Measurements from ENCODE around the gene GNG7.
"Not testable (repeated sequence)": the region's sequence is repeated elsewhere in the genome, so short reads cannot be mapped to it uniquely, and the experiment has no call there.

GNG7 gene

DNA sequence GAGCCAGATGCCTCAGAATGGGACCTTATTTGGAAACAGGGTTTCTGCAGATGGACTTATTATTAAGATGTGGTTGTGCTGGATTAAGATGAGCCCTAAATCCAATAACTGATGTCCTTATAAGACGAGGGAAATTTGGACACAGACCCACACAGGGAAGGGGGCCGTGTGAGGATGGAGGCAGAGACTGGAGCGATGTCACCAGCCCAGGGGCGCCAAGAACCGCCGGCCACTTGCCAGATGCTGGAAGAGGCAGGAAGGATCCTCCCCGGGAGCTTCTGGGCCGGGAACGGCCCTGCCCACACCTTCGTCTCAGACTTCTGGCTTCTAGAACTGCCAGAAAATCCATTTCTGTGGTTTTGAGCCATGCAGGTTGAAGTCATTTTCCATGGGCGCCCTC lies 26.6 kb downstream of the GNG7 start:
- DNase-seq (ENCODE audit: low read depth): no peak

DNA sequence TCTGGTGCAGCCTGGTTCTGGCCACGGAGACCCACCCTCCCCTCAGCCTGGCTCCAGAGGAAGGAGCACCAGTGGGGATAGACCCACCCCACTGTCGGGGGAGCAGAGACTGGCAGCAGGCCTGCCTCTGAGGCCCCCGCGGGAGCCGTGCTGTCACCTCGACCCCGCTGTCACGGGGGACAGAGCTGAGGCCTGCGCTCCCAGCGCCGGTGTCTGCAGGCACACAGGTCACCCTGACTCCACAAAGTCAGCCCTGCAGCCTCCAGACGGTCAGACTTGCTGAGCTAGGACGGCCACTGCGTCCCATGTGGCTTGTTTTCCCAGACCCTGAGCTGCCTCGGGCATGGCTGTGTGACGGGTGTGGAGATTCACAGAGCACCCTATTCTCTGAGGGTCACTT lies 32.3 kb downstream of the GNG7 start:
- DNase-seq (ENCODE audit: low read depth): no peak

DNA sequence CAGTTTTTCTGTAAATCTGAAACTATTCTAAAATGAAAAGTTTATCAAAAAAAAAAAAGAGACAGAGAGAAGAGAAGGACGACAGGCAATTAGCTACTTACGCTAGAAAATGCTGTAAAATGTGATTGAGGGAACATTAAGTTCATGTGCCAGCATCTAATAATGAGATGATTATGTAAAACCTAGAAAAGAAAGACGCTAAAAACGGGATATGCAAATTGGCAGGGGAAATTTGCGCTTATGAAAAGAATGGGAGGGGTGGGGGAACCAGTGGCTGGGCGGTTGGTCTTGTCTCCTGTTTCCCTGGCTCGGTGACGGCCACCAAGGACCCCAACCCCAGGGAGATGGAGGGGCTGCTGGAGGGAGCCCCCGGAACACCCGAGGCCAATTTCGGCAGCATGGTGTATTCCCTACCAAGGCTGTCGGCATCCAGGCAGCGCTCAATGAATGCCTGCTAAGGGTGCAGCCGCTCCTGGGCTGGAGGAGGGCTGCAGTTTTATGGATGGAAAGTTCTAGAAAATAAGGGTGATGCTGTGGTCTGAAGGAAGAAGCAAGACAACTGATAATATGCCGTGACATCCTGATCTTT lies 34.2 kb downstream of the GNG7 start:
- DNase-seq (ENCODE audit: low read depth): no peak

DNA sequence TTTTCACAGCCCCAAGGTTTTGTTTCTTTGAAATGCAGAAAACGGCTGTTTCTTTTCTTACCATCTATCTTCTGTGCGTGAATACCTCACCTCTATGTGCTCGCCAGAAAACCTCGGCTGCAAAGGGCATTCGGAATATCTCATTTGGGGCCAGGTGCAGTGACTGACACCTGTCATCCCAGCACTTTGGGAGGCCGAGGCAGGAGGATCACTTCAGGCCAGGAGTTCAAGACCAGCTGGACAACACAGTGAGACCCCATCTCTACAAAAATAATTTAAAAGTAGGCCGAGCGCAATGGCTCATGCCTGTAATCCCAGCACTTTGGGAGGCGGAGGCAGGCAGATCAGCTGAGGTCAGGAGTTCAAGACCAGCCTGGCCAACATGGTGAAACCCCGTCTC lies 35.1 kb downstream of the GNG7 start:
- DNase-seq (ENCODE audit: low read depth): not testable (repeated sequence)

DNA sequence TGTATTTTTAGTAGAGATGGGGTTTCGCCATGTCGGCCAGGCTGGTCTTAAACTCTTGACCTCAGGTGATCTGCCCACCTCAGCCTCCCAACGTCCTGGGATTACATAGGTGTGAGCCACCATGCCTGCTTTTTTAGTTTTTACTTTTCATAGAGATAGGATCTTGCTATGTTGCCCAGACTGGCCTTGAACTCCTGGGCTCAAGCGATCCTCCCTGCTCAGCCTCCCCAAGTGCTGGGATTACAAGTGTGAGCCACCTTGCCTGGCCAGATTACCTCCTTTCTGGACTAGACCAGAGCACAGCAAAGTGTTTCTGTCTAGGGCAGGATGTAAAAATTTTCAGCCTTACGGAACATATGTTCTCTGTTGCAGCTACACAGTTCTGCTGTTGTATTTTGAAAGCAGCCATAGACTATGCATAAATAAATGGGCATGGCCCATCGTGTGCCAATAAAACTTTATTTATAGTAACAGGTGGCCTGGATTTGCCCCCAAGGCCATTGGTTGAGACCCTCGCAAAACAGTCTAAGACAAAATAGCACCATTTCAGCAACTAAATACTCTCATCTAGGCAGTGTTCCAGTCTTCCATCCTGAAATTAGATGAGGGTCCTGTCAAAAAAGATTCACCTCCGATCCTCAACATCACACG lies 36.0 kb downstream of the GNG7 start:
- no peak for DNase-seq (ENCODE audit: low read depth)

DNA sequence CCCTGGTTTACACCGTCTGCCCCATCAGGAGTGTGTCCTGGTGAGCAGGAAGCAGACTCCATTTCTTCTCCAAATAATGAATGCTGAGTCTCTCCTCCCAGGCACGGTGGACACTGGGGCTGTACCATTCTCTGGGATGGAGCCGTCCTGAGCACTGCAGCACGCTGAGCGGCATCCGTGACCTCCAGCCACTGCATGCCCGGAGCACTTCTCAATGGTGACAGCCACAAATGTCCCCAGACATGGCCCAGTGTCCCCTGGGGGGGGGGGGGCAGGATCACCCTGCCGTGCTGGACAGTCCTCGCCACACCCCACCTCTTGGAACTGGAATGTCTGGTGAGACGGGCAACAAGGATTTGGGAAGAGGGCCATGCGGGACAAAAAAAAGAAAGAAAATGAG lies 37.4 kb downstream of the GNG7 start:
- DNase-seq (ENCODE audit: low read depth): no peak

DNA sequence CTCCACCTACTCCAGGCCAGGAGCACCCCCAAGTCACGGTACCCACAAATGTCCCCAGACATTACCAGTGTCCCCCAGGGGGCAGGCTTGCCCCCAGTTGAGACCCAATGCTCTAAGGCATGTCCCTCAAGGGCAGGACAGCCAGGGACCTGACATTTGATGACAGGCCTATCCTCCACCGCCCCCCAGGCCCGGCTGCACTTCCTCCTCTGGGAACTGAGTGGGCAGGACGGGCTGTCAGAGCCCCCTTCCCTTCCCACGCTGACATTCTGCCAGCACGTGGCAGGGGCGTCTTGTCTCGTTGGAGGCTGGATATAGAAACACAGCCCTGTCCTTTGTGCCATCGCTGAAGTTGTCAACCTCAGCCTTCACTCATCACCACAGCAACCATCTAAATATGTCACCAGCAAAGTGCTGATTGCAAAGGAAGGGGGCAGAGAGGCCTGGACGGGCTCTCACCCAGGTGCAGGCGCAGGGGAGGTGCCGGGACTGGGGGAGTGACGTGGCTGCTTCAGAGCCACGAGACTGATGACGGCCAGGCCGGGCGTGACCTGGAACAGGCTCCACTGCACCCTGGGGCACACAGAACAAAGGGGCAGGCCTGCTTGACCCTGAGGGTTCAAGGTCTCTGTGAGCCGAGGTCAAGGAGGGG lies 38.4 kb downstream of the GNG7 start:
- DNase-seq (ENCODE audit: low read depth): no peak

DNA sequence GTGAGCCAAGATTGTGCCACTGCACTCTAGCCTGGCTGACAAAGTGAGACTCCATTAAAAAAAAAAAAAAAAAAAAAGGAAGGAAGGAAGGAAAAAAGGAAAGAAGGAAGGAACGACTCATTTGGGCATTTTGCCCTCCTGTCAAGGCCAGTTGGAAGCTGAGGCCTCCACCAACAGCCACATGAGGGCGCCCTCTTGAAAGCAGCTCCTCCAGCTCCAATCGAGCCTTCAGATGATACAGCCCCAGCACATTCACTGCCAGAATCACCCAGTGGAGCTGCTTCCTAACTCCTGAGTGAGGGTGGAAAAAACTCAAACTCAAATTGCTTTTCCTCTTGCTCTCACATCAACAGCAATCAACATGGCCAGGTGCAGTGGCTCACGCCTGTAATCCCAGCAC lies 40.9 kb downstream of the GNG7 start:
- DNase-seq (ENCODE audit: low read depth): no peak

DNA sequence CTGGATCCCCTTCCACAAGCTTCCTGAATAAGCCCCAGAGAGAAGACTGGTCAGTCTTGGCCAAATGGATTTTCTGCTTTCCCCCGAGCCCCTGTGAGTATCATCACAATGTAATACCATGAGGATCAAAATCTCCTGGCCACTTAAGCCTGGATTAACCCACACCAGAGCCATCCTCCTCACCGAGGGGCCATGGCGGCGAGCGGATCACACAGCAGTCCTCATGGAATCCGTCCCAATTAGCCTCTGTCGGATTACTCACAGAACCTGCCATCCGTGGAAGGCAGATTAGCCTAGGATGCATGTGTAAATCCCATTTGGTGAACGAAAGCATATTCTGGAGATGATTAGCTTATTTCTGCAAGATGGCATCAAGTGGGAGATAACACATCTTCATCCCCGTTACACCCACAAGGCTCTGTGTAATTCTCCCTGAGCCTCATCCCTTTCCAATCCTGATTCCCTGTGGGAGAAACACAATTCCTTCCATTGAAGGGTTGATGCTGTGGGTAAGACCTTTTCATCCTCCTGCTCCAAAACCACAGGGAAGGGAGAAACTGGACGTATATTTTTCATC lies 42.5 kb downstream of the GNG7 start:
- no peak for DNase-seq (ENCODE audit: low read depth)

DNA sequence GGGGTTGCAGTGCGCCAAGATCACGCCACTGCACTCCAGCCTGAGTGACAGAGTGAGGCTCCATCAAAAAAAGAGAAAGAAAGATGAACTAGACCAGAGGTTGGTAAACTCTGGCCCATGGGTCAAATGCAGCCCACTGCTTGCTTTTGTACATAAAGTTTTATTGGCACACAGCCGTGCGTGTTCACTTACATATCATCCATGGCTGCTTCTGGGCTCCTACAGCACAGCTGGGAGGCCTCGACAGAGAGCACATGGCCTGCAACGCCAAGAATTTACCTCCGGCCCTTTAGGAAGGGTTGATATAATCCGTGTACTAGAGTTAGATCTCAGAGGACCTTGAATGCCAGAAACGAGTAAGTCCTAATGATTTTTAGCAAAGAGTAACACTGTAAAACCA lies 46.0 kb downstream of the GNG7 start:
- DNase-seq (ENCODE audit: low read depth): no peak

DNA sequence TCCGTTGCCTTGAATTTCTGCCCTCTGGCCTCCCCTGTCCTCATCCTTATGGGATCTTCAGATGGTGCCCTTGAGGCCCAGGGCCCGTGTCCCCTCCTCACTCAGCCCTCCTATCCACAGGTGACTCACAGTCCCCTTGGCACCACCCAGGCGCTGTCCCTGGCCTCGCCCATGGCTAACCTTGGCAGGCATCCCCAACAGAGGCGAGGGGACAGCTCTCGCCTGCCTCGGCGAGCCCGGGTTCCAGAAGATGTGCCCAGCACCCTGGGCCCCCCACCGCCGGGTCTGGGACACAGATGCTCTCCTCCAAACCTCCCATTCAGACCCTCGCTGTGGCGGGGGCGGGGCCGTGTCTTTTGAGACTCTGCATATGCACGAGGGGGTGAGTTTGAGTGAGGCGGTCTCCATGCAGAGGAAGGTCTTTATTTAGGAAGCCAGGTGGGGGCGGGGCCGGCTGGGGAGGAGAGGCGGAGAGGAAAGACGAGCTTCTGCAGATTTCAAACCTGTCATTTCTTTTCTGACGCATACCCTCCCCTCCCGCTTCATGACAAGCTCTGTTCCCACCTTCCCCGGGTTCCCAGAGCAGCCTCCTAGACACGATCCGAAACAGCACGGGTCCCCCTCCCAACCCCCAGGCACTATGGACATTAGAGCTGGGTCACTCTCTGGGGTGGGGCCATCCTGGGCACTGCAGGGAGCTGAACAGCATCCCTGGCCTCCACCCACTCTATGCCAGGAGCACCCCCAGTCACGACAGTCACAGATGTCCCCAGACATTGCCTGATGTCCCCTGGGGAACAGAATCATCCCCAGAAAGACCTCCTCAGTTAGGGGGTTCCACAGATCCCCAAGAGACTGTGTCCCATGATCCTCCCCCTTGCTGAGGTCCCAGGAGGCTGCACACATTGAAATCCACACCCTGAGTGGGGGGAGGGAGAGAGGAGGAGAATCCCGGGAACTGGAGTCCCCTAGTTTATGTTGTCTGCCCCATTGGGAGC lies 48.5 kb downstream of the GNG7 start:
- no peak for DNase-seq (ENCODE audit: low read depth)

DNA sequence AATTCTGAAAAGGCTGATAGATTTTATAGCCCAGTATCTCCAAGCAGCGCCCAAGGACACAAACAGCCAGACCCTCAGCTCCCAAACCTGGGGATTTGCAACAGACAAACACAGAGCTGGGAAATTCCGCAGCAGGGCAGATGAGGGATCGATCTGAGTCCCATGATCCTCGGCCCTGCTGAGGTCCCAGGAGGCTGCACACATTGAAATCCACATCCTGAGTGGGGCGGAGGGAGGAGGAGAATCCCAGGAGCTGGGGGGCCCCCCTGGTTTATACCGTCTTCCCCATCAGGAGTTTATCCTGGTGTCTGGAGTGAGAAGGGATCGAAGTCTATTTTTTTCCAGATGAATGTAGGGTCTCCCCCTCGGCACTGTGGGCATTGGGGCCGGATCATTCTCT lies 49.3 kb downstream of the GNG7 start:
- DNase-seq (ENCODE audit: low read depth): no peak

DNA sequence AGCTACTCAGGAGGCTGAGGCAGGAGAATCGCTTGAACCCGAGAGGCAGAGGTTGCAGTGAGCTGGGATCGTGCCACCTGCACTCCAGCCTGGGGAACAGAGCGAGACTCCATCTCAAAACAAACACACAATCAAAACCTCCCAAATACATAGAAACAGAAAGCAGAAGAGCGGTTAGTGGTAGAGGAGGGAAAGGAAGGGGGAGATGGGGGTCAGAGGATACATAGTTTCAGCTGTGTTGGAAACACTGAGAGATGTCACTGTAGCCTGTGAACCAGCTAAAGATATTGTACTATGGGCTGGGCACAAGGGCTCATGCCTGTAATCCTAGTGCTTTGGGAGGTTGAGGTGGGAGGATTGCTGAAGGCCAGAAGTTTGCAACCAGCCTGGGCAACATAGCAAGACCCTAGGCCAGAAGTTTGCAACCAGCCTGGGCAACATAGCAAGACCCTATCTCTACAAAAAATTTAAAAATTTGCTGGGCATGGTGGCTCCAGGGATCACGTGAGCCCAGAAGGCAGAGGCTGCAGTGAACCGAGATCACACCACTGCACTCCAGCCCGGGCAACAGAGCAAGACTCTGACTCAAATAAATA lies 49.9 kb downstream of the GNG7 start:
- DNase-seq (ENCODE audit: low read depth): no peak

DNA sequence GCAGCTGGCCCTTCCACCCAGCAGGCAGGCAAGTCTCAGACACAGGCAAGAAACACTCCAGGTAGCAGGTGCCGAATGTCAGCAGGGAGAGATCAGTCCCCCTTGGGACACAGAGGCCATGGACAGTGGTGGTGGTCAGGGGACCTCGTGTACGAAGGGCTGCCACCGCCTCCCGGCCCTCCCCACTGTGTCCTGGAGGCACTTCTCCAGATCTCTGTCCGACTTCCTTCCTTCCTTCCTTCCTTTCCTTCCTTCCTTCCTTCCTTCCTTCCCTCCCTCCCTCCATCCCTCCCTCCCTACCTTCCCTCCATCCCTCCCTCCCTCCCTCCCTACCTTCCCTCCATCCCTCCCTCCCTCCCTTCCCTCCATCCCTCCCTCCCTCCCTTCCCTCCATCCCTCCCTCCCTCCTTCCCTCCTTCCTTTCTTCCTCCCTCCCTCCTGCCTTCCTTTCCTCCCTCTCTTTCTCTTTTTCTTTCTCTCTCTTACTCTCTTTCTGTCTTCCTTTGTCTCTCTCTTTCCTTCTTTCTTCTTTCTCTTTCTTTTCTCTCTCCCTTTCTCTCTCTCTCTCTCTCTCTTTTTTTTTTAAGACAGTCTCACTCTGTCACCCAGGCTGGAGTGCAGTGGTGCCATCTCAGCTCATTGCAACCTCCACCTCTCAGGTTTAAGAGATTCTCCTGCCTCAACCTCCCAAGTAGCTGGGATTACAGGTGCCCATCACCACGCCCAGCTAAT lies 51.3 kb downstream of the GNG7 start:
- not testable (repeated sequence) for DNase-seq (ENCODE audit: low read depth)

DNA sequence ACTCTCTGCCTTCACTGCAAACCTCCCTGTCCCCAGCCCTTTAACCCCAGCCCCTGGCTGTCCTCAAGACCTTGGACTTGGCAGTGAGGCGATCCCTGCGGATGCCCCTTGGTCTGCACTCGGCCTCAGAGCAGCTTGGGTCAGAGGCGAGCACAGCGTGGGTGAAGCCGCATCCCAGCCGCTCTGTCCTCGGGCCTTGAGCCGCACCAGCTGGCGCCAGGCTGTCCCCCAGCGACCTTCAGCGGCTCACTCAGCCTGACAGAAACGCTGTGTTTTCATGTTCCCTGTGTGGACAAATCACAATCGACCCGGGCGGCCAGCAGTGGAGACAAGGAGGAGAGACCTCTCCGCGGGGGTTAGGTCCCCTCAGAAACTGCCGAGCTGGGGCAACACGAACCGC lies 52.0 kb downstream of the GNG7 start:
- DNase-seq (ENCODE audit: low read depth): no peak

DNA sequence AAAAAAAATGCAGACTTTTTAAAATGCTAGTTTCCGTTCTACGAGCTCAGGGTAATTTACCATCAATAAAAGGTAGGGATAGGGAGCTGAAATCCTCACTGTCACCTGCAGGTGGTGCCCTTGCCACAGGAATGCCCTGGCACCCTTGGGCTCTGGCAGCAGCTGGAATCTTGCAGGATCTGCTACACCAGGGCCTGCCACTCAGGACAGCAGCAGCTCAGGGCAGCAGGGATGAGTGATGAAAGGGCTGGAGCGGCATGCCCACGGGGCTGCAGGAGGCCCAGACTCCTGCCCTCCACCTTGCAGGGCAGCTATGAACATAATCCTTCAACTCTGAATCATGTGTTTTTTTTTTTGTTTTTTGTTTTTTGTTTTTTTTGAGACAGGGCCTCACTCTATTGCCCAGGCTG lies 54.0 kb downstream of the GNG7 start:
- peak; percentile 20 for DNase-seq (ENCODE audit: low read depth)

DNA sequence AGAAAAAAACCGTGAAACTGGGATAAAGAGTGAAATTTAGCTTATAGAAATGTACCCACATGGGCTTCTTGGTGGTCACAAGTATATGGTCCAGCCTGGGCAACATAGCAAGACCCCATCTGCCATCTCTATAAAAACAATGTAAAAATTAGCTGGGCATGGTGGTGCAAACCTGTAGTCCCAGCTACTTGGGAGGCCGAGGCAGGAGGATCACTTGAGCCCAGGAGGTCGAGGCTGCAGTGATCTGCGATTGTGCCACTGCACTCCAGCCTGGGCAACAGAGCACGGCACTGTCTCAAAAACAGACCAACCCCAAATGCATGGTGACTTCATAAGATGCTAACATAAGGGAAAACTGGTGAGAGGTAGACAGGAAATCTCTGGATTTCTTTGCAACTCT lies 54.4 kb downstream of the GNG7 start:
- DNase-seq (ENCODE audit: low read depth): no peak

DNA sequence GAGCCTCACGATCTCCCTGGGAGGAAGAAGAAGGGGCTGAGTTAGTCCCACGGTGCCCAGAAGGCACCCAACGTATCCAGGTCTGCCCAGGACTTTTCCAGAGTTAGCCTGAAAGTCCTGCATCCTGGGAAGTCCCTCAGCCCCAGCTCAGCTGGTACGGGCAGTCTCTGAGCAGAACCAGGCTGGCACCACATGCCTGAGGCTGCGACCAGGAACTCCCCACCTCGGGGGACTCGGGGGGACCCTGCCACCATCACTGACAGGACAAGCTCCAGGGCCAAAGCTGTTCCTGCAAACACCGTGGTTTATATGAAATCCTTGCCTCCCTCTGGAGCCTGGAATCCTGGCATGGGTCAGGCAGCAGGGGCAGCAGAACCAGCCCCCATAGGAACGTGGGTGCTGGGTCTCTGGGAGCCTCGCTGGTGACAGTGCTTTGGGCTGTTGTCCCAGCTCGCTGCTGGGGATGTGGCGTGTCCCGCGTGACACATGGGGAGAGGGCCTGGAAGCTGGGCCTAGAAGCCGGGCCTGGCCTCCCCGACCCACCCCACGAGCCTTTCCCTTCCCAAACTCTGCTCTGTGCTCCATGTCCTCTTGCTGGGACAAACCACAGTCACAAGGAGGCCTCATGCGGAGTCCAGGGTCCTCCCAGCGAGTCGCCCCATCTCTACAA lies 55.5 kb downstream of the GNG7 start:
- DNase-seq (ENCODE audit: low read depth): no peak

DNA sequence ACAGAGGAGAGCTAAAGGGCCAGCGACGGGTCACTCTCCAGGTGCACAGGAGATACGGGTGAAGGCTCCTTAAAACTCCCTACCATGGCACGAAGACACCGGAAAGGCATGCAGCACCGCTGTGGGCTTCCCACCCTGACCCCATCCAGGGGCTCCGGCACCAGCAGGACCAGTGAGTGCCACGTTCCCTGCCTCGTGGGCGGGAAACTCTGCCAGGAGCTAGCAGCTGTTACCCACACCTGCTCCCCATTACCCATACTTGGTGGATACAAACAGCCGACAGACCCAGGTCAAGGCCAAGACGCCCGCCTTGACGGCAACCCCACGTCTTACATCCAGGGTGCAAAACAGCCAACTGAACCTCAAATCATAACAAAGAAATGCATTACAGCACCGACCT lies 56.7 kb downstream of the GNG7 start:
- DNase-seq (ENCODE audit: low read depth): no peak

DNA sequence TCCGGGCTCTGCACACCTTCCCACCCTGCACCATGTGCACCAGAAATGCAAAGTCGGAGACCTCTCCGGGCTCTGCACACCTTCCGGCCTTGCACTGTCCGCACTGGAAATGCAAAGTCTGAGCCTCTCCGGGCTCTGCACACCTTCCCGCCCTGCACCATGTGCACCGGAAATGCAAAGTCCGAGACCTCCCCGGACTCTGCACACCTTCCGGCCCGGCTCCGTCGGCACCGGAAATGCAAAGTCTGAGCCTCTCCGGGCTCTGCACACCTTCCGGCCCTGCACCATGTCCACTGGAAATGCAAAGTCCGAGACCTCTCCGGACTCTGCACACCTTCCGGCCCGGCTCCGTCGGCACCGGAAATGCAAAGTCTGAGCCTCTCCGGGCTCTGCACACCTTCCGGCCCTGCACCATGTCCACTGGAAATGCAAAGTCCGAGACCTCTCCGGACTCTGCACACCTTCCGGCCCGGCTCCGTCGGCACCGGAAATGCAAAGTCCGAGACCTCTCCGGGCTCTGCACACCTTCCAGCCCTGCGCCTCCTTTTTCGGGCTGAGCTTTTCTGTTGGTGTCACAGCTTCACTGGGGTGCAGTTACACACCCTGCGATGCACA lies 59.3 kb downstream of the GNG7 start:
- DNase-seq (ENCODE audit: low read depth): not testable (repeated sequence)
